Smooth muscle cell (in vitro differentiated cells): ENCODE measurements around the gene BPIFA2. TPM values are rescaled to one million over a fixed set of nuclear protein-coding genes. Genes with fewer than 3 reads are reported as not detected.
"Not testable (repeated sequence)": the region's sequence is repeated elsewhere in the genome, so short reads cannot be mapped to it uniquely, and the experiment has no call there.

Experiments
- DNase-seq: peaks from one replicate; lab custom pipeline; 2025; ENCODE audit not compliant: unreplicated experiment; lab: John Stamatoyannopoulos, UW
- H2AFZ ChIP-seq: fragments of 200-600 bp; sonication (generic); 2 replicates; pipeline ENCODE4 v1.6.0; 2016; ENCODE audit warnings: antibody characterized with exemption, low read depth, mild to moderate bottlenecking
- H3F3A ChIP-seq: fragments of 200-600 bp; sonication (generic); 2 replicates; pipeline ENCODE4 v1.6.0; 2017; ENCODE audit warnings: antibody characterized with exemption, low read depth
- H3K27ac ChIP-seq: fragments of 200-600 bp; sonication (generic); 2 replicates; pipeline ENCODE4 v1.5.1; 2016; ENCODE audit warnings: low read depth, mild to moderate bottlenecking
- H3K27me3 ChIP-seq: fragments of 200-600 bp; sonication (generic); 2 replicates; pipeline ENCODE4 v1.6.1; 2016; ENCODE audit warnings: low read depth, mild to moderate bottlenecking
- H3K36me3 ChIP-seq: fragments of 200-600 bp; sonication (generic); 2 replicates; pipeline ENCODE4 v1.5.1; 2016; ENCODE audit warnings: low read depth
- H3K4me1 ChIP-seq: fragments of 200-600 bp; sonication (generic); 2 replicates; pipeline ENCODE4 v1.5.1; 2016; ENCODE audit warnings: low read depth
- H3K4me2 ChIP-seq: fragments of 200-600 bp; sonication (generic); 2 replicates; pipeline ENCODE4 v1.6.0; 2016; ENCODE audit warnings: mild to moderate bottlenecking
- H3K4me3 ChIP-seq: fragments of 200-600 bp; sonication (generic); 2 replicates; pipeline ENCODE4 v1.5.1; 2016; ENCODE audit warnings: mild to moderate bottlenecking
- H3K79me2 ChIP-seq: fragments of 200-600 bp; sonication (generic); 2 replicates; pipeline ENCODE4 v1.6.0; 2016; ENCODE audit warnings: low read depth, mild to moderate bottlenecking
- H3K9ac ChIP-seq: fragments of 200-600 bp; sonication (generic); 2 replicates; pipeline ENCODE4 v1.6.0; 2016; ENCODE audit warnings: low read depth
- H3K9me3 ChIP-seq: fragments of 200-600 bp; sonication (generic); replicated peaks from 2 replicates; pipeline ENCODE4 v1.5.1; 2016; ENCODE audit warnings: low read depth
- H4K20me1 ChIP-seq: fragments of 200-600 bp; sonication (generic); 2 replicates; pipeline ENCODE4 v1.6.0; 2016; ENCODE audit warnings: low read depth
- CTCF ChIP-seq: fragments of 200-600 bp; sonication (generic); IDR thresholded peaks from 2 replicates; pipeline ENCODE4 v1.5.1; 2017; ENCODE audit warnings: borderline replicate concordance, mild to moderate bottlenecking, antibody characterized with exemption; ENCODE audit not compliant: insufficient read depth, poor library complexity, severe bottlenecking
- WGBS: methylation state at CpG from one replicate; pipeline ENCODE4 v1.1.7; 2016; ENCODE audit warnings: low lambda C conversion rate; 5-methylcytosine and 5-hydroxymethylcytosine counted together
- polyA plus RNA-seq: library from polyadenylated mRNA; unstranded; fragments of >200 nt; fragmentation: Nextera tagmentation; extraction: Ambion mirVana; gene quantifications from 2 replicates; pipeline ENCODE4 v1.2.1, GENCODE V29; 2016
- total RNA-seq: library from RNA; depleted of rRNA; stranded (reverse); fragments of >200 nt; gene quantifications from 2 replicates; pipeline ENCODE4 v1.2.3, GENCODE V29; 2014

BPIFA2 gene
- total and polyA plus RNA-seq, 2 experiments from 2014 or later, result not detected

- H2AFZ ChIP-seq, result no peak overlapping the region
- WGBS, result 77% methylated on average over 1 of the region's 1 CpG
- H3K36me3 ChIP-seq, result no peaks in the 10 kb centered on the region
- no peak overlapping the region for H3K9ac ChIP-seq
- no peak overlapping the region for H3K27ac ChIP-seq
- H3K4me3 ChIP-seq, result no peak overlapping the region
- no peaks in the 10 kb centered on the region for H3F3A ChIP-seq
- H3K9me3 ChIP-seq, result no peaks in the 10 kb centered on the region
- H3K27me3 ChIP-seq, result no peaks in the 10 kb centered on the region
- no peaks in the 10 kb centered on the region for H3K79me2 ChIP-seq
- DNase-seq, result no peak
- H3K4me1 ChIP-seq, result no peaks in the 10 kb centered on the region
- H3K4me2 ChIP-seq, result no peak overlapping the region
- TF ChIP-seq CTCF, result no peak
- no peaks in the 10 kb centered on the region for H4K20me1 ChIP-seq
Measured at GRCh38 chr20:33181482-33182093, 13.6 kb downstream of the BPIFA2 start.

DNA sequence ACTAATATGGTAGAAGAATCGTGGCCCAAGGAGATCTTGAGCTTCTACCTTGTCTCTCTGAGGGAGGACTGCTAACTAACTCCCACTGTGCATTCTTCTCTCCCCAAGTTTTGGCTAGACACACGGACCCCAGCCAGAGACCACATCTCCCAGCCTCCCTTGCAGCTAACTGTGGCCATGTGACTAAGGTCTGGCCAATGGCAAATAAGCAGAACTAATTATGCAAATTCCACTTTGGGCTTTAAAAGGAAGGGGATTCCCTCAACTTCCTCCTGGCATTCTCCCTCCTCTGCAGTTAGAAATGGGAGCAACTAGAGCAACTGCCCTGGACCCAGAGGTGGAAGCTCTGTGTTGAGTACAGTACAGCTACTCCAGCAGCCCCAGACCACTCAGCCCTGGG, 15.4 kb downstream of the BPIFA2 start:
- no peak overlapping the region for H3K4me2 ChIP-seq
- no peak for TF ChIP-seq CTCF
- no peaks in the 10 kb centered on the region for H3K27me3 ChIP-seq
- 62% methylated on average over 2 of the region's 2 CpGs for WGBS
- H3K27ac ChIP-seq, result no peak overlapping the region
- H3K36me3 ChIP-seq, result no peaks in the 10 kb centered on the region
- H3F3A ChIP-seq, result no peaks in the 10 kb centered on the region
- H3K4me1 ChIP-seq, result no peaks in the 10 kb centered on the region
- no peak for DNase-seq
- no peaks in the 10 kb centered on the region for H4K20me1 ChIP-seq
- no peak overlapping the region for H3K9ac ChIP-seq
- no peak overlapping the region for H2AFZ ChIP-seq
- no peaks in the 10 kb centered on the region for H3K79me2 ChIP-seq
- H3K4me3 ChIP-seq, result no peak overlapping the region
- no peaks in the 10 kb centered on the region for H3K9me3 ChIP-seq

DNA sequence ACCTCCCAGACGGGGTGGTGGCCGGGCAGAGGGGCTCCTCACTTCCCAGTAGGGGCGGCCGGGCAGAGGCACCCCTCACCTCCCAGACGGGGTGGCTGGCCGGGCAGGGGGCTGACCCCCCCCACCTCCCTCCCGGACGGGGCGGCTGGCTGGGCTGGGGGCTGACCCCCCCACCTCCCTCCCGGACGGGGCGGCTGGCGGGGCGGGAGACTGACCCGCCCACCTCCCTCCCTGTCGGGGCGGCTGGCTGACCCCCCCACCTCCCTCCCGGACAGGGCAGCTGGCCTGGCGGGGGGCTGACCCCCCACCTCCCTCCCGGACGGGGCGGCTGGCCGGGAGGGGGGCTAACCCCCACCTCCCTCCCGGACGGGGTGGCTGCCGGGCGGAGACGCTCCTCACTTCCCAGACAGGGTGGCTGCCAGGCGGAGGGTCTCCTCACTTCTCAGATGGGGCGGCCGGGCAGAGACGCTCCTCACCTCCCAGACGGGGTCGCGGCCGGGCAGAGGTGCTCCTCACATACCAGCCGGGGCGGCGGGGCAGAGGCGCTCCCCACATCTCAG, 17.2 kb downstream of the BPIFA2 start:
- not testable (repeated sequence) for H3K9ac ChIP-seq, H3K4me3 ChIP-seq, H3K79me2 ChIP-seq, H3K27ac ChIP-seq, H4K20me1 ChIP-seq, H3F3A ChIP-seq, DNase-seq, H3K27me3 ChIP-seq, H2AFZ ChIP-seq, H3K36me3 ChIP-seq, H3K4me2 ChIP-seq, H3K9me3 ChIP-seq, H3K4me1 ChIP-seq
- 95% methylated on average over 18 of the region's 40 CpGs for WGBS

GRCh38 chr20:33187491-33187890, 19.5 kb downstream of the BPIFA2 start:
- 87% methylated on average over 4 of the region's 4 CpGs for WGBS
- Histone ChIP-seq H2AFZ (no peak overlapping the region), H3K9me3 (no peaks in the 10 kb centered on the region), H3K9ac (no peak overlapping the region), H3K27me3 (no peaks in the 10 kb centered on the region), H3K27ac (no peak overlapping the region), H3K4me2 (no peak overlapping the region), H3F3A (no peaks in the 10 kb centered on the region), H3K79me2 (no peaks in the 10 kb centered on the region), H4K20me1 (no peaks in the 10 kb centered on the region), H3K4me3 (no peak overlapping the region), H3K4me1 (no peaks in the 10 kb centered on the region), H3K36me3 (no peaks in the 10 kb centered on the region)
- no peak for DNase-seq
- TF ChIP-seq CTCF, result no peak
